AG20443 (cell line): ENCODE data around the gene GNAZ.

Experiments
- DNase-seq: peaks from one replicate; pipeline ENCODE4 v3.0.0; 2012; ENCODE audit warnings: low spot score, mixed read lengths

The GNAZ gene

GRCh38 chr22:23107487-23108248, 37.3 kb downstream of the GNAZ start:
- DNase-seq = no peak

- DNase-seq = no peak
Observed at GRCh38 chr22:23108249-23109078, 38.1 kb downstream of the GNAZ start.

- no peak for DNase-seq
Observed at GRCh38 chr22:23109079-23109347, 38.7 kb downstream of the GNAZ start.

GRCh38 chr22:23109441-23109978, 39.2 kb downstream of the GNAZ start:
- DNase-seq = no peak

GRCh38 chr22:23110190-23110921, 40.0 kb downstream of the GNAZ start:
- no peak for DNase-seq

- no peak for DNase-seq
Observed at GRCh38 chr22:23110922-23111527, 40.7 kb downstream of the GNAZ start.

GRCh38 chr22:23112472-23113012, 42.2 kb downstream of the GNAZ start:
- no peak for DNase-seq

GRCh38 chr22:23113067-23113846, 42.9 kb downstream of the GNAZ start:
- no peak for DNase-seq

GRCh38 chr22:23113847-23114720, 43.8 kb downstream of the GNAZ start:
- no peak for DNase-seq

- DNase-seq = no peak
Observed at GRCh38 chr22:23114721-23115020, 44.4 kb downstream of the GNAZ start.

GRCh38 chr22:23115369-23115768, 45.0 kb downstream of the GNAZ start:
- no peak for DNase-seq

GRCh38 chr22:23115825-23116494, 45.6 kb downstream of the GNAZ start:
- no peak for DNase-seq

GRCh38 chr22:23116506-23117263, 46.4 kb downstream of the GNAZ start:
- DNase-seq = no peak

GRCh38 chr22:23117275-23117674, 47.0 kb downstream of the GNAZ start:
- DNase-seq = no peak

- no peak for DNase-seq
Observed at GRCh38 chr22:23117891-23118646, 47.8 kb downstream of the GNAZ start.

GRCh38 chr22:23118647-23119493, 48.6 kb downstream of the GNAZ start:
- DNase-seq = no peak
